Measurements from ENCODE around the gene LRPAP1. TPM values are rescaled to one million over a fixed set of nuclear protein-coding genes. Genes with fewer than 3 reads are reported as not detected.
A peak's percentile ranks its signal among the peaks of the same experiment; 100 is the strongest.

The LRPAP1 gene
- total RNA-seq, 1 donor from 2014 or later: 121 TPM

- DNase-seq (ENCODE audit: low spot score in 2 of 2, unreplicated experiment in 2 of 2): no peak
- H3K4me1 Mint-ChIP-seq: peaks cover 18% of the 10 kb centered on the region
- peaks cover 19% of the 10 kb centered on the region for H3K27me3 Mint-ChIP-seq (ENCODE audit: low read depth)
- peak overlapping the region; percentile 12 for H3K27ac Mint-ChIP-seq
- no peak overlapping the region for H3K4me3 Mint-ChIP-seq
- H3K36me3 Mint-ChIP-seq: no peaks in the 10 kb centered on the region
- H3K9me3 Mint-ChIP-seq: no peaks in the 10 kb centered on the region
- TF ChIP-seq, protein P1, sequence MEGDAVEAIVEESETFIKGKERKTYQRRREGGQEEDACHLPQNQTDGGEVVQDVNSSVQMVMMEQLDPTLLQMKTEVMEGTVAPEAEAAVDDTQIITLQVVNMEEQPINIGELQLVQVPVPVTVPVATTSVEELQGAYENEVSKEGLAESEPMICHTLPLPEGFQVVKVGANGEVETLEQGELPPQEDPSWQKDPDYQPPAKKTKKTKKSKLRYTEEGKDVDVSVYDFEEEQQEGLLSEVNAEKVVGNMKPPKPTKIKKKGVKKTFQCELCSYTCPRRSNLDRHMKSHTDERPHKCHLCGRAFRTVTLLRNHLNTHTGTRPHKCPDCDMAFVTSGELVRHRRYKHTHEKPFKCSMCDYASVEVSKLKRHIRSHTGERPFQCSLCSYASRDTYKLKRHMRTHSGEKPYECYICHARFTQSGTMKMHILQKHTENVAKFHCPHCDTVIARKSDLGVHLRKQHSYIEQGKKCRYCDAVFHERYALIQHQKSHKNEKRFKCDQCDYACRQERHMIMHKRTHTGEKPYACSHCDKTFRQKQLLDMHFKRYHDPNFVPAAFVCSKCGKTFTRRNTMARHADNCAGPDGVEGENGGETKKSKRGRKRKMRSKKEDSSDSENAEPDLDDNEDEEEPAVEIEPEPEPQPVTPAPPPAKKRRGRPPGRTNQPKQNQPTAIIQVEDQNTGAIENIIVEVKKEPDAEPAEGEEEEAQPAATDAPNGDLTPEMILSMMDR (IDR thresholded peaks at IDR 0.05; ENCODE audit: unreplicated experiment): no peak
Measured at GRCh38 chr4:3495204-3495975, 36.8 kb downstream of the LRPAP1 start.

DNA sequence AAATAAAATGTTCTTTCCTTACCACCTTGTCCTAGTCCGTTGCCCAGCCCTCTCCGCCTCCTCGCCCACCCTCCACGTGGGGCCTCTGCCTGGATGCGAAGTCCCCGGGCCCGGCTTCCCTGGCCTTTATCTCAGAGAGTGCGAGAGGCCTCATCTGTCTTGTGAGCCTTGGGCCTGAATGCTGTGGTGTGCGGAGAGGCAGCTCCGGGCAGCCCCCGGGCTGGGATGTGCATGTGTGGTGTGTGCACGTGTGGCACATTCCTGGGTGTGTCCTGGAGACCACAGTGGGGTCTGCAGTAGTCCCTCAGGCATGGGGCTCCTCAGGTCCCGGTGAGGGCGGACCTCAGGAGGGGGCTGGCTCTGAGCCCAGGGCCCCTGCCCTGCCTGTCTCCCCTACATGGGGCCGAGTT, 37.8 kb downstream of the LRPAP1 start:
- TF ChIP-seq, protein P1 (IDR thresholded peaks at IDR 0.05; ENCODE audit: unreplicated experiment): no peak
- Mint-ChIP-seq H3K27ac (no peak overlapping the region), H3K36me3 (no peaks in the 10 kb centered on the region), H3K27me3 (ENCODE audit: low read depth) (peaks cover 24% of the 10 kb centered on the region), H3K4me3 (no peak overlapping the region), H3K4me1 (peaks cover 18% of the 10 kb centered on the region), H3K9me3 (no peaks in the 10 kb centered on the region)
- no peak for DNase-seq (ENCODE audit: low spot score in 2 of 2, unreplicated experiment in 2 of 2)

DNA sequence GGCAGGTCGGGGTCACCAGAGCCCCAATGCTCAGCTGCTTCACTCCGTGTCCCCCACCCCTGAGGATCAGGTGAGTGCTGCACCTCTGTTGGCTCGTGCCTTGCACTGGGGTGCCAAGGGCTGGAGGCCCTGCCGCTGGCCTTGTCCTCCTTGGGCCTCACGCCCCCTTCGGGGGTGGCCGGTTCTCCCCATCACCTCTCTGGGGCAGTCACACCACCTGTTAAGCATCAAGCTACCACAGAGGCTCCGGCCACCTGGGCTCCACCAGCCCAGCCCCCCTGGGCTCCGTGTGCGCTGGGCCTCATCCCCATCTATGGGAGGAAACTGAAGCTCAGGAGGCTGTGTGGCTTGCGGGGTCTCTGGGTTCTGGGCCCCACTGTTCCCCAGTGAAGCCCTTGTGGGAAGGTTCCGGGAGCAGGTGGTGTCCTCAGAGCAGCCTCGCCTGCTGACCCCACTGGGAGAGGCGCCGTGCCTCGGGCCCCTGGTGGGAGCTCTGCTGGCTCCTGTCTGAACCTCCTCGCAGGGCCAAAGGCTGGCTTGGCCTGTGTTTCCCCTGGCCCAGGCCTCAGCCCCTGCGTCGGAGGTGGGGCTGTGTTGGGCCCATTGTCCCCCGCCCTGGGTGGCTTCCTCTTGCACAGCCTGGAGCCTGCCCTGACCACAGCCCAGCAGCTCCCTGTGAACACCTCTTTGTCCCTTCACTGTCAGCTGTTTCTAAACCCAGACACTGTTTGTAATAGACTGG, 38.3 kb downstream of the LRPAP1 start:
- peaks cover 30% of the 10 kb centered on the region for H3K27me3 Mint-ChIP-seq (ENCODE audit: low read depth)
- TF ChIP-seq, protein P1 (IDR thresholded peaks at IDR 0.05; ENCODE audit: unreplicated experiment): no peak
- no peaks in the 10 kb centered on the region for H3K9me3 Mint-ChIP-seq
- peaks cover 18% of the 10 kb centered on the region for H3K4me1 Mint-ChIP-seq
- no peak overlapping the region for H3K4me3 Mint-ChIP-seq
- no peak overlapping the region for H3K27ac Mint-ChIP-seq
- H3K36me3 Mint-ChIP-seq: no peaks in the 10 kb centered on the region
- DNase-seq (ENCODE audit: low spot score in 2 of 2, unreplicated experiment in 2 of 2): no peak

GRCh38 chr4:3492741-3493719, 39.2 kb downstream of the LRPAP1 start:
- DNase-seq (ENCODE audit: low spot score in 2 of 2, unreplicated experiment in 2 of 2): no peak
- Mint-ChIP-seq H3K9me3 (no peaks in the 10 kb centered on the region), H3K27me3 (ENCODE audit: low read depth) (peaks cover 37% of the 10 kb centered on the region), H3K4me1 (peaks cover 18% of the 10 kb centered on the region), H3K4me3 (no peak overlapping the region), H3K36me3 (no peaks in the 10 kb centered on the region), H3K27ac (no peak overlapping the region)
- TF ChIP-seq, protein P1 (IDR thresholded peaks at IDR 0.05; ENCODE audit: unreplicated experiment): no peak

- Mint-ChIP-seq H3K4me3 (no peak overlapping the region), H3K27ac (no peak overlapping the region), H3K9me3 (no peaks in the 10 kb centered on the region), H3K4me1 (peaks cover 18% of the 10 kb centered on the region), H3K27me3 (ENCODE audit: low read depth) (peaks cover 36% of the 10 kb centered on the region), H3K36me3 (no peaks in the 10 kb centered on the region)
- no peak for DNase-seq (ENCODE audit: low spot score in 2 of 2, unreplicated experiment in 2 of 2)
- TF ChIP-seq, protein P1 (IDR thresholded peaks at IDR 0.05; ENCODE audit: unreplicated experiment): no peak
Measured at GRCh38 chr4:3491681-3492405, 40.4 kb downstream of the LRPAP1 start.

Data from mesothelial cell of epicardium (in vitro differentiated cells).